Measurements from ENCODE around the gene PRKN.

GRCh38 chr6:161590961-161591627 is 1136.5 kb downstream of the PRKN start:
- TF ChIP-seq CTCF (IDR thresholded peaks at IDR 0.05; ENCODE audit: insufficient read depth, low read length) (no peak), GABPA (IDR thresholded peaks at IDR 0.05; ENCODE audit: low read depth) (no peak)
